OCI-LY7 (cell line): Measurements from ENCODE around the gene RAB31. TPM values are rescaled to one million over a fixed set of nuclear protein-coding genes. Genes with fewer than 3 reads are reported as not detected.

Experiments used
- BruUV-seq: library from RNA; stranded (reverse); fragments of 400-500 nt; replicated peaks from 2 replicates; lab custom pipeline; 2021; lab: Mats Ljungman, UMichigan
- CTCF ChIA-PET: fragments of 300-600 bp; sonication (Branson Sonifier 250); formaldehyde crosslinking; loops from one replicate; lab custom pipeline; 2022; ENCODE audit warnings: antibody characterized with exemption; ENCODE audit not compliant: unreplicated experiment; lab: Charles Lee
- POLR2A ChIA-PET: fragments of 300-600 bp; sonication (Branson Sonifier 250); formaldehyde crosslinking; loops from one replicate; lab custom pipeline; 2022; ENCODE audit warnings: antibody characterized with exemption; lab: Charles Lee
- DNase-seq: peaks from one replicate; pipeline ENCODE4 v3.0.0-alpha.2; 2015; ENCODE audit warnings: low spot score
- H2AFZ ChIP-seq: fragments of 200-600 bp; sonication (generic), shearing (Covaris generic); 2 replicates; pipeline ENCODE4 v1.6.1; 2014; ENCODE audit warnings: mild to moderate bottlenecking, antibody characterized with exemption, low read length, moderate library complexity
- H3K27ac ChIP-seq: fragments of 200-600 bp; sonication (generic); 2 replicates; pipeline ENCODE4 v1.5.1; 2014; ENCODE audit warnings: mixed run types, low read depth, mild to moderate bottlenecking, moderate library complexity, low read length, inconsistent platforms; ENCODE audit not compliant: poor library complexity, severe bottlenecking
- H3K36me3 ChIP-seq: fragments of 200-600 bp; sonication (generic); 2 replicates; pipeline ENCODE4 v1.6.1; 2014; ENCODE audit warnings: mild to moderate bottlenecking, antibody characterized with exemption, low read length, moderate library complexity, mixed read lengths; ENCODE audit not compliant: insufficient read depth
- H3K4me1 ChIP-seq: fragments of 200-600 bp; sonication (generic); 2 replicates; pipeline ENCODE4 v1.5.1; 2014; ENCODE audit warnings: mild to moderate bottlenecking, low read length; ENCODE audit not compliant: insufficient read depth, poor library complexity, severe bottlenecking
- H3K4me2 ChIP-seq: fragments of 200-600 bp; sonication (generic); 2 replicates; pipeline ENCODE4 v1.6.1; 2014; ENCODE audit warnings: mild to moderate bottlenecking, low read length
- H3K4me3 ChIP-seq: fragments of 200-600 bp; sonication (generic); 2 replicates; pipeline ENCODE4 v1.5.1; 2014; ENCODE audit warnings: mild to moderate bottlenecking, low read depth, low read length; ENCODE audit not compliant: poor library complexity, severe bottlenecking
- H3K79me2 ChIP-seq: fragments of 200-600 bp; sonication (generic); 2 replicates; pipeline ENCODE4 v1.6.1; 2016; ENCODE audit warnings: low read depth, mild to moderate bottlenecking, low read length, moderate library complexity, mixed read lengths; ENCODE audit not compliant: insufficient read depth
- H3K9me2 ChIP-seq: fragments of 200-600 bp; sonication (generic); 2 replicates; pipeline ENCODE4 v1.6.1; 2016; ENCODE audit warnings: mild to moderate bottlenecking, low read length, mixed read lengths; ENCODE audit not compliant: insufficient read depth
- H3K9me3 ChIP-seq: fragments of 200-600 bp; sonication (generic); 2 replicates; pipeline ENCODE4 v1.6.1; 2014; ENCODE audit warnings: mild to moderate bottlenecking, mixed run types, low read length, mixed read lengths
- H4K20me1 ChIP-seq: fragments of 200-600 bp; sonication (generic); 2 replicates; pipeline ENCODE4 v1.6.1; 2014; ENCODE audit warnings: mild to moderate bottlenecking, antibody characterized with exemption, low read length, moderate library complexity, mixed read lengths; ENCODE audit not compliant: insufficient read depth
- EZH2phosphoT487 ChIP-seq: fragments of 200-600 bp; sonication (generic); IDR thresholded peaks from 2 replicates; pipeline ENCODE4 v1.6.1; 2018; ENCODE audit warnings: low read depth, borderline replicate concordance, mild to moderate bottlenecking, mixed run types, antibody characterized with exemption, low read length, moderate library complexity, mixed read lengths
- intact Hi-C: fragments of 100-400 bp; cut with micrococcal nuclease; formaldehyde crosslinking; loops from one replicate; pipeline ENCODE4 v1.10.0; 2022; ENCODE audit not compliant: unreplicated experiment
- total RNA-seq, 2 experiments: library from RNA; depleted of rRNA in 1 of 2; stranded (reverse); fragments of >200 nt in 1 of 2; shearing (Covaris generic) in 1 of 2; gene quantifications; 2 replicates each; pipeline ENCODE4 v1.2.3, GENCODE V29; 2014 to 2022
- TF ChIP-seq, protein P1 (sequence below): fragments of 200-600 bp; sonication (generic); conservative IDR thresholded peaks from 2 replicates; pipeline ENCODE4 v1.5.1; 2014; ENCODE audit warnings: mild to moderate bottlenecking, antibody characterized with exemption, low read length, moderate library complexity, mixed read lengths

Gene RAB31
- total RNA-seq, 2 experiments from 2014 or later: not detected

DNA sequence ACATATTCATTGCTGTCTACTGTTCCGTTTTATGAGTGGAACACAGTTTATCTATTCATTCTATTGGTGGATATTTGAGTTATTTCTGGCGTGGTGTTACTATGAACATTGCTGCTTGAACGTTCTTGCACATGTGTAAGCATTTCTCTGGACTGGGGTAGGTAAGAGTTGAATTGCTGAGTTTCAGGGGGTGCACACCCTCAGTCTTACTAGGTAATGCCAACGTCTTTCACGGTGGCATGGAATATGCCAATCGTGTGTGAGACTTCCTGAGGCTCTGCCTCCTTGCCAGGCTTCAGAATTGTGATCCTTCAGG is 121.3 kb downstream of the RAB31 start:
- Histone ChIP-seq H3K9me2 (no peaks in the 10 kb centered on the region), H3K4me3 (no peak overlapping the region), H3K9me3 (no peaks in the 10 kb centered on the region), H3K36me3 (no peaks in the 10 kb centered on the region), H3K4me2 (no peak overlapping the region), H4K20me1 (no peaks in the 10 kb centered on the region), H2AFZ (no peak overlapping the region), H3K27ac (no peak overlapping the region), H3K4me1 (no peaks in the 10 kb centered on the region), H3K79me2 (no peaks in the 10 kb centered on the region)
- intact Hi-C loops: no loop called here
- DNase-seq: no peak
- ChIA-PET POLR2A (no interaction called here), CTCF (no interaction called here)
- no peak for TF ChIP-seq EZH2phosphoT487
- TF ChIP-seq, protein P1, sequence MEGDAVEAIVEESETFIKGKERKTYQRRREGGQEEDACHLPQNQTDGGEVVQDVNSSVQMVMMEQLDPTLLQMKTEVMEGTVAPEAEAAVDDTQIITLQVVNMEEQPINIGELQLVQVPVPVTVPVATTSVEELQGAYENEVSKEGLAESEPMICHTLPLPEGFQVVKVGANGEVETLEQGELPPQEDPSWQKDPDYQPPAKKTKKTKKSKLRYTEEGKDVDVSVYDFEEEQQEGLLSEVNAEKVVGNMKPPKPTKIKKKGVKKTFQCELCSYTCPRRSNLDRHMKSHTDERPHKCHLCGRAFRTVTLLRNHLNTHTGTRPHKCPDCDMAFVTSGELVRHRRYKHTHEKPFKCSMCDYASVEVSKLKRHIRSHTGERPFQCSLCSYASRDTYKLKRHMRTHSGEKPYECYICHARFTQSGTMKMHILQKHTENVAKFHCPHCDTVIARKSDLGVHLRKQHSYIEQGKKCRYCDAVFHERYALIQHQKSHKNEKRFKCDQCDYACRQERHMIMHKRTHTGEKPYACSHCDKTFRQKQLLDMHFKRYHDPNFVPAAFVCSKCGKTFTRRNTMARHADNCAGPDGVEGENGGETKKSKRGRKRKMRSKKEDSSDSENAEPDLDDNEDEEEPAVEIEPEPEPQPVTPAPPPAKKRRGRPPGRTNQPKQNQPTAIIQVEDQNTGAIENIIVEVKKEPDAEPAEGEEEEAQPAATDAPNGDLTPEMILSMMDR: no peak
- BruUV-seq: no TSS peak

DNA sequence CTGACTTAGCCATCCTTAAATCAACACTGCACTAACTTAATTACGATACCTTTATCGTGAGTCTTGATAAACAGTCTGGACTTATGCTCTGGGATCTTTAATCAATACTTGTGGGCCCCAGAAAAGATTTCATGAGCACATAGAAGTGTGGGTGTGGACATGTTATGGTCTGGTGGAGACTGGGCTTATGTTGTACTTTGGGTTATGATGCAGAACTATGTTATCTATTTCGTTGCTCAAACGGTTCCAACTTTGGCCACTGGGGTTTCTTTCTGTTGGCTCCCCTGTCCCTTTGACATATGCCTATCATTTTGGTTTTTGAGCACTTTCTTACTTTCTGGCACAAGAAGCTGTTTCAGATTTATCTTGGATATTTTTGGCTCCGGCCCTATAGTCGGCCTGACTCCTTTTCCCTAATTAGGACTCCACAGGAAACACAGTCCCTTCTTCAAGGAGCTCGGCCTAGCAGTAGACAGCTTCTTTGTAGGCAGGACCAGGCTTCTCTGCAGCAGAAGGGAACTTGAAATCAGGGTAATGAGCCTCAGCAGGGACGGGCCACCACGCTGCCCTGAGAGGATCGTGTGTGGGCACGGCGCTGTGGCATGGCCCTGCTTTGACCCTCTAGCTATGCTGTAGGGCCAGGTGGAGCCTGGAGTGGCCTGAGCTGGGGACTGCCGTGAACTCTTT is 123.1 kb downstream of the RAB31 start:
- TF ChIP-seq, protein P1: peak; percentile 31; the same call in 1 of the 2 replicates
- no peak for TF ChIP-seq EZH2phosphoT487
- intact Hi-C loops: no loop called here
- CTCF ChIA-PET: no interaction called here
- Histone ChIP-seq H3K79me2 (no peaks in the 10 kb centered on the region), H4K20me1 (no peaks in the 10 kb centered on the region), H3K27ac (no peak overlapping the region), H3K4me2 (no peak overlapping the region), H3K4me1 (no peaks in the 10 kb centered on the region), H2AFZ (no peak overlapping the region), H3K4me3 (no peak overlapping the region), H3K36me3 (no peaks in the 10 kb centered on the region), H3K9me3 (no peaks in the 10 kb centered on the region), H3K9me2 (no peaks in the 10 kb centered on the region)
- POLR2A ChIA-PET: interaction anchor here (0.5 kb wide), 1 partner anchor 302 kb away, joined by 3 read pairs; no protein-coding TSS in a partner anchor
- no peak for DNase-seq
- BruUV-seq: no TSS peak

DNA sequence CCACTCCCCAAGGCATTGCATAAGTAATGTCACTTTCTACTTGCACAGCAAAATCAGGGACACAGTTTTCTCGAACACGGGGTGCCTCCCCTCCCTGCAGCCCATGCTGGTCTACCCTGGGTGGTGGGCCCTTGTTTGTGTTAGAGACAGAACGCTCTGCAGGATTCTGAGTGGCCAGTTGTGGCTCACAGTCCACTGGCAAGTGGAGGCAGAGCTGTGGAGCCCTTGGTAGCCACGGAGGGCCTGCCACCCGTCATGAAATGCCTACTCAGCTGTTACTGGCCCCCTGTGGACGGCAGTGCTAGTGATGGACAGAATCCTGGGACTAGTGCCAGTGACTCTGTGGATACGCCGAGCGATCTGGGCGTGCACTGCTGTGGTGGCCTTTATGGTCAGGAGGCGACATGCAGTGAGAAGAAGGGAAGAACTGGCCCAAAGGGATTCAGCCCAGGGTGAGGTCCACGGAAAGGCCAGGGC is 123.7 kb downstream of the RAB31 start:
- intact Hi-C loops: no loop called here
- ChIA-PET CTCF (no interaction called here), POLR2A (no interaction called here)
- H3K9me3 ChIP-seq: no peaks in the 10 kb centered on the region
- no peaks in the 10 kb centered on the region for H4K20me1 ChIP-seq
- TF ChIP-seq EZH2phosphoT487: no peak
- TF ChIP-seq, protein P1: no peak
- BruUV-seq: no TSS peak
- no peaks in the 10 kb centered on the region for H3K79me2 ChIP-seq
- DNase-seq: no peak
- no peak overlapping the region for H3K27ac ChIP-seq
- no peaks in the 10 kb centered on the region for H3K9me2 ChIP-seq
- no peaks in the 10 kb centered on the region for H3K4me1 ChIP-seq
- H3K36me3 ChIP-seq: no peaks in the 10 kb centered on the region
- H2AFZ ChIP-seq: no peak overlapping the region
- H3K4me3 ChIP-seq: no peak overlapping the region
- no peak overlapping the region for H3K4me2 ChIP-seq
